Superior temporal gyrus (tissue), 1 donor: Measurements from ENCODE around the gene RPRD2.
"Not testable (repeated sequence)": the region's sequence is repeated elsewhere in the genome, so short reads cannot be mapped to it uniquely, and the experiment has no call there.

Source experiments
- DNase-seq: peaks from one replicate; pipeline ENCODE4 v3.0.0-alpha.2; 2016; ENCODE audit errors: extremely low spot score

RPRD2 gene

GRCh38 chr1:150389650-150390049 lies 25.7 kb downstream of the RPRD2 start:
- no peak for DNase-seq

- DNase-seq, result no peak
These were observed 28.7 kb downstream of the RPRD2 start for GRCh38 chr1:150392627-150393026.

GRCh38 chr1:150395115-150395514 lies 31.2 kb downstream of the RPRD2 start:
- DNase-seq, result not testable (repeated sequence)

GRCh38 chr1:150397392-150398032 lies 33.6 kb downstream of the RPRD2 start:
- no peak for DNase-seq

GRCh38 chr1:150404465-150404864 lies 40.5 kb downstream of the RPRD2 start:
- DNase-seq, result no peak

- no peak for DNase-seq
These were observed 41.7 kb downstream of the RPRD2 start for GRCh38 chr1:150405660-150406059.

- DNase-seq, result no peak
These were observed 42.5 kb downstream of the RPRD2 start for GRCh38 chr1:150406483-150406882.

GRCh38 chr1:150407330-150407729 lies 43.4 kb downstream of the RPRD2 start:
- DNase-seq, result no peak

GRCh38 chr1:150408800-150409199 lies 44.9 kb downstream of the RPRD2 start:
- no peak for DNase-seq

GRCh38 chr1:150409504-150410362 lies 45.8 kb downstream of the RPRD2 start:
- no peak for DNase-seq

- DNase-seq, result peak; percentile 66
These were observed 46.7 kb downstream of the RPRD2 start for GRCh38 chr1:150410582-150411101.

GRCh38 chr1:150414592-150414991 lies 50.6 kb downstream of the RPRD2 start:
- no peak for DNase-seq

GRCh38 chr1:150415800-150416199 lies 51.9 kb downstream of the RPRD2 start:
- DNase-seq, result no peak

GRCh38 chr1:150420560-150421265 lies 56.8 kb downstream of the RPRD2 start:
- peak; percentile 79 for DNase-seq

- no peak for DNase-seq
These were observed 58.6 kb downstream of the RPRD2 start for GRCh38 chr1:150422541-150422940.

- DNase-seq, result peak; percentile 7
These were observed 65.9 kb downstream of the RPRD2 start for GRCh38 chr1:150429805-150430204.

GRCh38 chr1:150441121-150441520 lies 77.2 kb downstream of the RPRD2 start:
- DNase-seq, result no peak

GRCh38 chr1:150444232-150444631 lies 80.3 kb downstream of the RPRD2 start:
- DNase-seq, result no peak

GRCh38 chr1:150456146-150456647 lies 92.2 kb downstream of the RPRD2 start:
- no peak for DNase-seq

- DNase-seq, result peak; percentile 73
These were observed 100.5 kb downstream of the RPRD2 start for GRCh38 chr1:150464422-150464826.

GRCh38 chr1:150466964-150467363 lies 103.0 kb downstream of the RPRD2 start:
- DNase-seq, result no peak

- DNase-seq, result no peak
These were observed 105.3 kb downstream of the RPRD2 start for GRCh38 chr1:150469291-150469690.
